H9 (cell line): ENCODE data around the gene PMS1. TPM values are rescaled to one million over a fixed set of nuclear protein-coding genes. Genes with fewer than 3 reads are reported as not detected.

ENCODE experiments used
- DNase-seq: peaks from one replicate; pipeline ENCODE4 v3.0.0-alpha.2; 2017
- H2AFZ ChIP-seq: one replicate; pipeline ENCODE4 v1.6.1; 2013; ENCODE audit warnings: mild to moderate bottlenecking, low read length, control low read depth, moderate library complexity
- H2AK5ac ChIP-seq: 2 replicates; pipeline ENCODE4 v1.6.1; 2013; ENCODE audit warnings: low read length, control low read depth, mixed read lengths; ENCODE audit not compliant: insufficient read length
- H2BK120ac ChIP-seq: one replicate; pipeline ENCODE4 v1.6.1; 2013; ENCODE audit warnings: low read depth, mild to moderate bottlenecking, low read length, control low read depth, inconsistent platforms; ENCODE audit not compliant: poor library complexity, severe bottlenecking
- H2BK12ac ChIP-seq: 2 replicates; pipeline ENCODE4 v1.6.1; 2013; ENCODE audit warnings: low read length, control low read depth, mixed read lengths, low read depth; ENCODE audit not compliant: insufficient read length
- H2BK15ac ChIP-seq: 2 replicates; pipeline ENCODE4 v1.6.1; 2013; ENCODE audit warnings: low read depth, low read length, control low read depth
- H2BK20ac ChIP-seq: one replicate; pipeline ENCODE4 v1.6.1; 2013; ENCODE audit warnings: low read depth, mild to moderate bottlenecking, low read length, control low read depth, inconsistent platforms; ENCODE audit not compliant: poor library complexity, severe bottlenecking
- H2BK5ac ChIP-seq: 2 replicates; pipeline ENCODE4 v1.6.1; 2013; ENCODE audit warnings: low read length, control low read depth, mixed read lengths; ENCODE audit not compliant: insufficient read length
- H3K14ac ChIP-seq: 2 replicates; pipeline ENCODE4 v1.6.1; 2013; ENCODE audit warnings: low read length, control low read depth; ENCODE audit not compliant: insufficient read depth
- H3K18ac ChIP-seq: 2 replicates; pipeline ENCODE4 v1.6.1; 2013; ENCODE audit warnings: low read depth, mild to moderate bottlenecking, mixed read lengths, low read length, control low read depth; ENCODE audit not compliant: insufficient read length
- H3K23ac ChIP-seq: 2 replicates; pipeline ENCODE4 v1.6.1; 2013; ENCODE audit warnings: low read length, control low read depth, mixed read lengths, low read depth; ENCODE audit not compliant: insufficient read length
- H3K23me2 ChIP-seq: 2 replicates; pipeline ENCODE4 v1.6.1; 2013; ENCODE audit warnings: low read depth, mild to moderate bottlenecking, mixed read lengths, low read length, control low read depth; ENCODE audit not compliant: insufficient read length, poor library complexity, severe bottlenecking
- H3K27ac ChIP-seq: 2 replicates; pipeline ENCODE4 v1.5.1; 2013; ENCODE audit warnings: low read length, control low read depth, mixed read lengths, low read depth; ENCODE audit not compliant: insufficient read length
- H3K27me3 ChIP-seq: 2 replicates; pipeline ENCODE4 v1.6.1; 2013; ENCODE audit warnings: low read length, control low read depth, inconsistent platforms; ENCODE audit not compliant: insufficient read depth
- H3K4ac ChIP-seq: 2 replicates; pipeline ENCODE4 v1.6.1; 2013; ENCODE audit warnings: low read depth, mild to moderate bottlenecking, control low read depth, inconsistent platforms, low read length, moderate library complexity
- H3K4me1 ChIP-seq: 2 replicates; pipeline ENCODE4 v1.6.1; 2013; ENCODE audit warnings: low read length, control low read depth, inconsistent platforms; ENCODE audit not compliant: insufficient read depth
- H3K4me2 ChIP-seq: 2 replicates; pipeline ENCODE4 v1.6.1; 2013; ENCODE audit warnings: low read length, control low read depth, mixed read lengths; ENCODE audit not compliant: insufficient read length, insufficient read depth
- H3K56ac ChIP-seq: 2 replicates; pipeline ENCODE4 v1.6.1; 2013; ENCODE audit warnings: low read depth, mild to moderate bottlenecking, mixed read lengths, low read length, control low read depth; ENCODE audit not compliant: insufficient read length
- H3K79me1 ChIP-seq: 2 replicates; pipeline ENCODE4 v1.6.1; 2013; ENCODE audit warnings: low read depth, mild to moderate bottlenecking, moderate library complexity, low read length, control low read depth, inconsistent platforms; ENCODE audit not compliant: insufficient read depth, poor library complexity, severe bottlenecking
- H3K79me2 ChIP-seq: 2 replicates; pipeline ENCODE4 v1.6.1; 2013; ENCODE audit warnings: low read length, control low read depth, inconsistent platforms; ENCODE audit not compliant: insufficient read depth
- H3K9ac ChIP-seq: 2 replicates; pipeline ENCODE4 v1.6.1; 2013; ENCODE audit warnings: low read length, control low read depth, mixed read lengths; ENCODE audit not compliant: insufficient read length; ENCODE audit errors: extremely low read depth
- H3K9me3 ChIP-seq: one replicate; pipeline ENCODE4 v1.6.1; 2013; ENCODE audit warnings: low read depth, low read length, inconsistent platforms; ENCODE audit not compliant: control insufficient read depth
- H3T11ph ChIP-seq: one replicate; pipeline ENCODE4 v1.6.1; 2013; ENCODE audit warnings: mild to moderate bottlenecking, low read length, control low read depth, inconsistent platforms
- H4K20me1 ChIP-seq: one replicate; pipeline ENCODE4 v1.6.1; 2013; ENCODE audit not compliant: control insufficient read depth, insufficient read length, insufficient read depth
- H4K5ac ChIP-seq: 2 replicates; pipeline ENCODE4 v1.6.1; 2013; ENCODE audit warnings: low read depth, mild to moderate bottlenecking, mixed read lengths, low read length, control low read depth; ENCODE audit not compliant: insufficient read length
- H4K8ac ChIP-seq: replicated peaks from 2 replicates; pipeline ENCODE4 v1.6.1; 2013; ENCODE audit warnings: low read length, control low read depth, mixed read lengths, low read depth; ENCODE audit not compliant: insufficient read length
- H4K91ac ChIP-seq: 2 replicates; pipeline ENCODE4 v1.6.1; 2013; ENCODE audit warnings: low read depth, mild to moderate bottlenecking, moderate library complexity, mixed read lengths, low read length, control low read depth; ENCODE audit not compliant: insufficient read length
- H3K27ac Mint-ChIP-seq, 3 experiments: 2 replicates in 2 of 3; 3 replicates in 1 of 3; pipeline ENCODE4 v1.8.0; 2020 to 2021; ENCODE audit warnings: mixed read lengths in 3 of 3, mild to moderate bottlenecking in 1 of 3, moderate library complexity in 1 of 3
- H3K27me3 Mint-ChIP-seq: 2 replicates; pipeline ENCODE4 v1.8.0; 2021; ENCODE audit warnings: low read depth, mild to moderate bottlenecking, moderate library complexity, mixed read lengths
- H3K36me3 Mint-ChIP-seq, 3 experiments: 2 replicates in 2 of 3; 3 replicates in 1 of 3; pipeline ENCODE4 v1.8.0; 2020 to 2021; ENCODE audit warnings: low read depth in 3 of 3, mixed read lengths in 3 of 3; ENCODE audit not compliant: insufficient read depth in 1 of 3
- H3K4me1 Mint-ChIP-seq, 2 experiments: 2 replicates each; pipeline ENCODE4 v1.8.0; 2020; ENCODE audit warnings: mixed read lengths in 2 of 2
- H3K4me3 Mint-ChIP-seq, 2 experiments: 2 replicates in 1 of 2; 3 replicates in 1 of 2; pipeline ENCODE4 v1.8.0; 2020 to 2021; ENCODE audit warnings: mild to moderate bottlenecking in 2 of 2, mixed read lengths in 2 of 2, moderate library complexity in 1 of 2
- H3K9me3 Mint-ChIP-seq, 2 experiments: 2 replicates in 1 of 2; 3 replicates in 1 of 2; pipeline ENCODE4 v1.8.0; 2020; ENCODE audit warnings: mild to moderate bottlenecking in 2 of 2, mixed read lengths in 2 of 2, moderate library complexity in 1 of 2
- WGBS: extraction: QIAGEN DNeasy Blood & Tissue Kit; methylation state at CpG from one replicate; pipeline ENCODE4 v1.1.7; 2013; ENCODE audit warnings: missing lambda C conversion rate, low lambda C conversion rate, mixed read lengths; ENCODE audit not compliant: insufficient read length; ENCODE audit errors: extremely low coverage; 5-methylcytosine and 5-hydroxymethylcytosine counted together
- total RNA-seq: library from RNA; stranded (reverse); gene quantifications from 2 replicates; pipeline ENCODE4 v1.2.1, GENCODE V29; 2021
- TF ChIP-seq, protein P1 (sequence below): fragments of 200-600 bp; sonication (generic); conservative IDR thresholded peaks from 3 replicates; pipeline ENCODE4 v1.8.0; 2021; ENCODE audit warnings: antibody characterized with exemption, mild to moderate bottlenecking

The PMS1 gene
- total RNA-seq, 1 experiment from 2014 or later = 47.2 TPM

DNA sequence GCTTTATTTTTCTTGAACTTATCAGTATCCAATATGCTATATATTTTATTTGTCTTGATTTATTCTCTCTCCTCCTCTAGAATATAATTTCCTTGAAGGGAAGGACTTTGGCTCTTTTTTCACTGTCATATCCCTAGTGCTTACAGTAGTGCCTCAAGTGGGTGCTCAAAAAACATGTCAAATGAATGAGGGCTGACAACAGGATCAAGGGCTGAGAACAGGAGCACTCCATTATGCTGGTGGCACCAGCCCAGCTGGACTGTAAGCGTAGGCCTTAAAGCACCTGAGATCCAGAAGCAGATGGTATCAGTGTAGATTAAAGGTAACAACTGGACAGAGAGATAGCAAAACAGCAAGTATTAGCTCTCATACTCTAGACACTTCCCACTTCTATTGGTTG lies 46.3 kb downstream of the PMS1 start:
- Histone ChIP-seq H3K4me1 (no peaks in the 10 kb centered on the region), H3K23me2 (no peaks in the 10 kb centered on the region), H2BK15ac (no peak overlapping the region), H3K18ac (no peak overlapping the region), H4K20me1 (no peaks in the 10 kb centered on the region), H3K9ac (no peak overlapping the region), H2BK12ac (no peak overlapping the region), H2BK5ac (no peak overlapping the region), H2BK120ac (no peak overlapping the region), H3K27me3 (no peaks in the 10 kb centered on the region), H3K4me2 (no peak overlapping the region), H3K4ac (no peak overlapping the region), H3K27ac (no peak overlapping the region), H2AFZ (no peak overlapping the region), H3K9me3 (no peaks in the 10 kb centered on the region), H2BK20ac (no peak overlapping the region), H3K56ac (no peak overlapping the region), H4K5ac (no peak overlapping the region), H3K23ac (no peak overlapping the region), H4K91ac (no peak overlapping the region), H3T11ph (no peak overlapping the region), H3K79me2 (no peaks in the 10 kb centered on the region), H4K8ac (no peak overlapping the region), H3K79me1 (no peaks in the 10 kb centered on the region), H3K14ac (no peak overlapping the region), H2AK5ac (no peak overlapping the region)
- Mint-ChIP-seq H3K4me1 (peaks cover 6 to 11% of the 10 kb centered on the region in 2 experiments), H3K36me3 (peaks cover 0 to 17% (median 9%) of the 10 kb centered on the region in 3 experiments; a peak in 4 of 7 replicates), H3K27ac (peak overlapping the region in 1 of 3 experiments; percentile 37; a peak in 2 of 7 replicates), H3K4me3 (no peak overlapping the region), H3K27me3 (no peaks in the 10 kb centered on the region), H3K9me3 (no peaks in the 10 kb centered on the region)
- TF ChIP-seq, protein P1, sequence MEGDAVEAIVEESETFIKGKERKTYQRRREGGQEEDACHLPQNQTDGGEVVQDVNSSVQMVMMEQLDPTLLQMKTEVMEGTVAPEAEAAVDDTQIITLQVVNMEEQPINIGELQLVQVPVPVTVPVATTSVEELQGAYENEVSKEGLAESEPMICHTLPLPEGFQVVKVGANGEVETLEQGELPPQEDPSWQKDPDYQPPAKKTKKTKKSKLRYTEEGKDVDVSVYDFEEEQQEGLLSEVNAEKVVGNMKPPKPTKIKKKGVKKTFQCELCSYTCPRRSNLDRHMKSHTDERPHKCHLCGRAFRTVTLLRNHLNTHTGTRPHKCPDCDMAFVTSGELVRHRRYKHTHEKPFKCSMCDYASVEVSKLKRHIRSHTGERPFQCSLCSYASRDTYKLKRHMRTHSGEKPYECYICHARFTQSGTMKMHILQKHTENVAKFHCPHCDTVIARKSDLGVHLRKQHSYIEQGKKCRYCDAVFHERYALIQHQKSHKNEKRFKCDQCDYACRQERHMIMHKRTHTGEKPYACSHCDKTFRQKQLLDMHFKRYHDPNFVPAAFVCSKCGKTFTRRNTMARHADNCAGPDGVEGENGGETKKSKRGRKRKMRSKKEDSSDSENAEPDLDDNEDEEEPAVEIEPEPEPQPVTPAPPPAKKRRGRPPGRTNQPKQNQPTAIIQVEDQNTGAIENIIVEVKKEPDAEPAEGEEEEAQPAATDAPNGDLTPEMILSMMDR = no peak
- no peak for DNase-seq
- WGBS = no CpG with 5 or more reads among the region's 1 CpG
